H54 (cell line): ENCODE data around the gene HDAC1.
"Not testable (repeated sequence)": the region's sequence is repeated elsewhere in the genome, so short reads cannot be mapped to it uniquely, and the experiment has no call there.

ENCODE experiments used
- DNase-seq: peaks from one replicate; pipeline ENCODE4 v3.0.0; 2011; ENCODE audit warnings: low spot score, mixed read lengths; ENCODE audit not compliant: insufficient read length
- FAIRE-seq: peaks from 3 replicates; lab custom pipeline; 2011; peaks lifted over from hg19 to GRCh38; lab: Jason Lieb, UNC
- POLR2A ChIP-seq: IDR thresholded peaks from 2 replicates; pipeline ENCODE4 v1.6.1; 2011; ENCODE audit warnings: low read depth, mild to moderate bottlenecking, low read length

HDAC1 gene

GRCh38 chr1:32353886-32354570, 62.1 kb downstream of the HDAC1 start:
- FAIRE-seq (no peak), DNase-seq (no peak)
- no peak for TF ChIP-seq POLR2A

- DNase-seq, FAIRE-seq: not testable (repeated sequence)
These were observed 63.9 kb downstream of the HDAC1 start for GRCh38 chr1:32355778-32356177.

- TF ChIP-seq POLR2A, result no peak
- DNase-seq, result no peak
- no peak for FAIRE-seq
These were observed 64.6 kb downstream of the HDAC1 start for GRCh38 chr1:32356478-32356877.

- DNase-seq, result no peak
- TF ChIP-seq POLR2A, result no peak
- FAIRE-seq, result no peak
These were observed 65.7 kb downstream of the HDAC1 start for GRCh38 chr1:32357614-32358013.

- DNase-seq (no peak), FAIRE-seq (no peak)
- no peak for TF ChIP-seq POLR2A
These were observed 66.6 kb downstream of the HDAC1 start for GRCh38 chr1:32358435-32358834.

GRCh38 chr1:32361308-32361673, 69.4 kb downstream of the HDAC1 start:
- no peak for DNase-seq
- FAIRE-seq, result no peak
- TF ChIP-seq POLR2A, result no peak

- DNase-seq, result no peak
These were observed 70.0 kb downstream of the HDAC1 start for GRCh38 chr1:32361674-32362473.

GRCh38 chr1:32362474-32363313, 70.8 kb downstream of the HDAC1 start, which contains the start of the genes FAM229A and TSSK3:
FAM229A (minus strand) TSS chr1:32362485; CDS start chr1:32362091, 394 bp downstream.
TSSK3 (plus strand) TSS chr1:32362539; CDS start chr1:32362702, 163 bp downstream.
- DNase-seq (no peak), FAIRE-seq (no peak)
- no peak for TF ChIP-seq POLR2A

More at GRCh38 chr1:32361674-32362473, 70.0 kb downstream of the HDAC1 start:
- FAIRE-seq, result no peak
- no peak for TF ChIP-seq POLR2A

GRCh38 chr1:32363713-32364112, 71.8 kb downstream of the HDAC1 start:
- DNase-seq (no peak), FAIRE-seq (no peak)
- TF ChIP-seq POLR2A, result no peak

GRCh38 chr1:32364836-32365235, 73.0 kb downstream of the HDAC1 start:
- DNase-seq, result no peak
- TF ChIP-seq POLR2A, result no peak
- no peak for FAIRE-seq

- DNase-seq, result no peak
- no peak for FAIRE-seq
- no peak for TF ChIP-seq POLR2A
These were observed 73.6 kb downstream of the HDAC1 start for GRCh38 chr1:32365445-32365844.

GRCh38 chr1:32367912-32368635, 76.2 kb downstream of the HDAC1 start:
- no peak for FAIRE-seq
- DNase-seq, result no peak

GRCh38 chr1:32372149-32372756, 80.4 kb downstream of the HDAC1 start:
- DNase-seq, result no peak
- FAIRE-seq, result no peak
- no peak for TF ChIP-seq POLR2A

More at GRCh38 chr1:32367912-32368635, 76.2 kb downstream of the HDAC1 start:
- no peak for TF ChIP-seq POLR2A
